A549 (cell line): ENCODE data around the gene INSIG1. TPM values are rescaled to one million over a fixed set of nuclear protein-coding genes. Genes with fewer than 3 reads are reported as not detected.
A peak's percentile ranks its signal among the peaks of the same experiment; 100 is the strongest.

Source experiments
- ATAC-seq, 2 experiments: fragments of 200-7000 bp in 1 of 2; fragments of >200 bp in 1 of 2; cut with Nextera tagmentation in 1 of 2; cut with Tn5 transposase in 1 of 2; 3 replicates each; pipeline versions ENCODE4 v1.8.0 to v1.9.1; 2018 to 2020; ENCODE audit warnings: mild to moderate bottlenecking in 1 of 2, moderate library complexity in 1 of 2
- CTCF ChIA-PET: fragments of 300-600 bp; sonication (Branson Sonifier 250); formaldehyde crosslinking; extraction: SDS; loops from one replicate; lab custom pipeline; 2021; ENCODE audit warnings: antibody characterized with exemption, inconsistent platforms; lab: Yijun Ruan, JAX
- POLR2A ChIA-PET: fragments of 350-600 bp; formaldehyde crosslinking; extraction: SDS; loops from one replicate; lab custom pipeline; 2021; ENCODE audit warnings: antibody characterized with exemption, inconsistent platforms; lab: Yijun Ruan, JAX
- DNase-seq, 2 experiments: peaks; one replicate each; pipeline versions ENCODE4 v3.0.0 to v3.0.0-alpha.2; 2011 to 2016; ENCODE audit warnings: low read depth in 1 of 2, low spot score in 1 of 2
- FAIRE-seq: peaks from 2 replicates; lab custom pipeline; 2011; peaks lifted over from hg19 to GRCh38; lab: Jason Lieb, UNC
- H3K27ac ChIP-seq, 2 experiments: fragments of >200 bp; sonication (Bioruptor Twin); formaldehyde crosslinking; 3 replicates each; pipeline ENCODE4 v1.5.1; 2016 to 2017
- H3K4me1 ChIP-seq: fragments of >200 bp; sonication (Bioruptor Twin); formaldehyde crosslinking; 3 replicates; pipeline ENCODE4 v1.6.1; 2016
- H3K4me2 ChIP-seq: fragments of >200 bp; sonication (Bioruptor Twin); formaldehyde crosslinking; 3 replicates; pipeline ENCODE4 v1.6.1; 2016
- H3K4me3 ChIP-seq: fragments of >200 bp; sonication (Bioruptor Twin); formaldehyde crosslinking; 3 replicates; pipeline ENCODE4 v1.5.1; 2016
- H3K9me3 ChIP-seq: fragments of >200 bp; sonication (Bioruptor Twin); formaldehyde crosslinking; 3 replicates; pipeline ENCODE4 v1.6.1; 2016
- BCL3 ChIP-seq: fragments of >200 bp; sonication (Bioruptor Twin); formaldehyde crosslinking; IDR thresholded peaks from 3 replicates; pipeline ENCODE4 v1.6.1; 2016
- BHLHE40 ChIP-seq: IDR thresholded peaks from 2 replicates; pipeline ENCODE4 v1.6.1; 2012; ENCODE audit warnings: low read depth, low read length, inconsistent platforms
- CBX2 ChIP-seq: fragments of 200-600 bp; sonication (generic); IDR thresholded peaks from 2 replicates; pipeline ENCODE4 v1.6.1; 2016; ENCODE audit warnings: low read depth, mild to moderate bottlenecking, borderline replicate concordance
- CEBPB ChIP-seq, 2 experiments: fragments of >200 bp in 1 of 2; sonication (Bioruptor Twin) in 1 of 2; formaldehyde crosslinking in 1 of 2; IDR thresholded peaks; 2 replicates each; pipeline ENCODE4 v1.6.1; 2012 to 2016
- E2F6 ChIP-seq: IDR thresholded peaks from 2 replicates; pipeline ENCODE4 v1.6.1; 2012; ENCODE audit warnings: low read depth, borderline replicate concordance
- EHMT2 ChIP-seq: fragments of 200-600 bp; sonication (generic); IDR thresholded peaks from 2 replicates; pipeline ENCODE4 v1.6.1; 2016; ENCODE audit warnings: antibody characterized with exemption, low read depth, mild to moderate bottlenecking, moderate library complexity
- EP300 ChIP-seq, 2 experiments: fragments of >200 bp; sonication (Bioruptor Twin); formaldehyde crosslinking; IDR thresholded peaks; 2 replicates in 1 of 2; 3 replicates in 1 of 2; pipeline ENCODE4 v1.6.1; 2016 to 2017
- ESRRA ChIP-seq: fragments of 150-350 bp; IDR thresholded peaks from 2 replicates; pipeline ENCODE4 v1.6.1; 2014; ENCODE audit warnings: mild to moderate bottlenecking, low read length, borderline replicate concordance
- HDAC2 ChIP-seq: fragments of 200-600 bp; sonication (generic); IDR thresholded peaks from 2 replicates; pipeline ENCODE4 v1.6.1; 2016
- HEYL ChIP-seq: fragments of 250-450 bp; sonication (Bioruptor Pico); IDR thresholded peaks from 2 replicates; pipeline ENCODE4 v1.8.0; 2021; ENCODE audit warnings: mild to moderate bottlenecking, moderate library complexity
- JUN ChIP-seq, 2 experiments: fragments of >200 bp; sonication (Bioruptor Twin); formaldehyde crosslinking; IDR thresholded peaks; 2 replicates in 1 of 2; 3 replicates in 1 of 2; pipeline ENCODE4 v1.6.1; 2016 to 2017
- JUNB ChIP-seq: fragments of >200 bp; sonication (Bioruptor Twin); formaldehyde crosslinking; IDR thresholded peaks from 2 replicates; pipeline ENCODE4 v1.6.1; 2016
- MAFK ChIP-seq: fragments of 450-650 bp; IDR thresholded peaks from 2 replicates; pipeline ENCODE4 v1.6.1; 2014; ENCODE audit not compliant: partially characterized antibody
- MAX ChIP-seq: IDR thresholded peaks from 2 replicates; pipeline ENCODE4 v1.6.1; 2012
- NFE2L2 ChIP-seq: fragments of 150-350 bp; conservative IDR thresholded peaks from 2 replicates; pipeline ENCODE4 v1.6.1; 2014; ENCODE audit warnings: low read length
- NPAS2 ChIP-seq: fragments of 250-450 bp; sonication (Bioruptor Pico); IDR thresholded peaks from 2 replicates; pipeline ENCODE4 v1.8.0; 2022; ENCODE audit warnings: mild to moderate bottlenecking, moderate library complexity, borderline replicate concordance
- PBX3 ChIP-seq: IDR thresholded peaks from 2 replicates; pipeline ENCODE4 v1.6.1; 2012
- PHF8 ChIP-seq: fragments of 200-600 bp; sonication (generic); IDR thresholded peaks from 2 replicates; pipeline ENCODE4 v1.6.1; 2016; ENCODE audit warnings: low read depth, mild to moderate bottlenecking, antibody characterized with exemption, moderate library complexity, borderline replicate concordance
- POLR2AphosphoS2 ChIP-seq: conservative IDR thresholded peaks from 2 replicates; pipeline ENCODE4 v1.6.1; 2012; ENCODE audit warnings: low read length, improper control_type of control experiment, inconsistent platforms
- RARB ChIP-seq: fragments of 250-450 bp; sonication (Bioruptor Pico); IDR thresholded peaks from 2 replicates; pipeline ENCODE4 v1.8.0; 2021; ENCODE audit warnings: mild to moderate bottlenecking, moderate library complexity
- RFX5 ChIP-seq: fragments of 450-650 bp; IDR thresholded peaks from 2 replicates; pipeline ENCODE4 v1.7.1; 2014; ENCODE audit warnings: antibody characterized with exemption, mild to moderate bottlenecking, moderate library complexity
- RNF2 ChIP-seq: fragments of 200-600 bp; sonication (generic); IDR thresholded peaks from 2 replicates; pipeline ENCODE4 v1.6.1; 2016; ENCODE audit warnings: low read depth, mild to moderate bottlenecking, antibody characterized with exemption, moderate library complexity, borderline replicate concordance
- SREBF2 ChIP-seq: fragments of 450-650 bp; IDR thresholded peaks from 2 replicates; pipeline ENCODE4 v1.6.1; 2014; ENCODE audit warnings: mild to moderate bottlenecking, moderate library complexity
- TP53 ChIP-seq: fragments of 250-450 bp; sonication (Bioruptor Pico); IDR thresholded peaks from 2 replicates; pipeline ENCODE4 v1.5.0; 2021; ENCODE audit warnings: mild to moderate bottlenecking, moderate library complexity
- USF2 ChIP-seq: fragments of 450-650 bp; IDR thresholded peaks from 2 replicates; pipeline ENCODE4 v1.6.1; 2014; ENCODE audit warnings: antibody characterized with exemption
- ZSCAN20 ChIP-seq: fragments of 250-450 bp; sonication (Bioruptor Pico); IDR thresholded peaks from 2 replicates; pipeline ENCODE4 v1.8.0; 2022; ENCODE audit warnings: mild to moderate bottlenecking, moderate library complexity
- WGBS: methylation state at CpG from one replicate; pipeline ENCODE4 v1.1.6; 2017; ENCODE audit errors: missing lambda C conversion rate; 5-methylcytosine and 5-hydroxymethylcytosine counted together
- polyA plus RNA-seq, 4 experiments: library from polyadenylated mRNA; depleted of rRNA in 3 of 4; stranded (reverse); fragments of >200 nt; fragmentation: RNase III in 1 of 4; extraction: RNeasy Plus Mini Kit Qiagen cat#74134 plus additional on column Dnase treatment in 1 of 4; gene quantifications; 2 replicates in 3 of 4; 3 replicates in 1 of 4; pipeline ENCODE4 v1.2.3, GENCODE V29; 2011 to 2017

The INSIG1 gene
- polyA plus RNA-seq, 2 of the 4 experiments (the other 2 are of a cell fraction) = 19.7 to 33.4 TPM

GRCh38 chr7:155269766-155270585 is 27.7 kb upstream of the INSIG1 start:
- no peaks in the 10 kb centered on the region for H3K9me3 ChIP-seq
- ATAC-seq (peak; percentile 60 to 74; a peak in 5 of 6 replicates), FAIRE-seq (no peak), DNase-seq (peak in 1 of 2 experiments; percentile 61)
- 46% methylated on average over 18 of the region's 20 CpGs for WGBS
- POLR2A ChIA-PET = no interaction called here
- H3K4me1 ChIP-seq = peaks cover 11% of the 10 kb centered on the region; the same call in 1 of the 3 replicates
- TF ChIP-seq EP300 (IDR thresholded peaks at IDR 0.05) = no peak
- no peak for TF ChIP-seq RFX5
- TF ChIP-seq MAFK = peak; percentile 82
- TF ChIP-seq ESRRA = 0 out of 2 replicates have a peak, but pooled peaks have one; percentile 26
- no peak for TF ChIP-seq POLR2AphosphoS2
- TF ChIP-seq BHLHE40 = peak; percentile 64
- peak; percentile 34; the same call in 1 of the 2 replicates for TF ChIP-seq MAX
- TF ChIP-seq NFE2L2 = peak; percentile 49; the same call in 1 of the 2 replicates
- TF ChIP-seq JUNB = no peak
- peak in 1 of 2 experiments; percentile 61; a peak in 2 of 4 replicates for TF ChIP-seq CEBPB (IDR thresholded peaks at IDR 0.05)
- TF ChIP-seq E2F6 = no peak
- no peak for TF ChIP-seq BCL3
- TF ChIP-seq HEYL (CRISPR knock-in tag) = no peak
- no peak for TF ChIP-seq SREBF2
- no peak for TF ChIP-seq HDAC2
- no peak for TF ChIP-seq JUN (IDR thresholded peaks at IDR 0.05)
- TF ChIP-seq CBX2 = no peak
- TF ChIP-seq USF2 = peak; percentile 54; the same call in 1 of the 2 replicates
- H3K27ac ChIP-seq = 0 out of 6 replicates have a peak overlapping the region, but pooled peaks of 1 of the 2 experiments have one; percentile 29
- CTCF ChIA-PET = interaction anchor here (1.2 kb wide), 1 partner anchor 18 kb away, joined by 3 read pairs; no protein-coding TSS in a partner anchor
- no peak overlapping the region for H3K4me3 ChIP-seq
- peak overlapping the region; percentile 37 for H3K4me2 ChIP-seq

- H3K27ac ChIP-seq = no peak overlapping the region
- CTCF ChIA-PET = interaction anchor here (1.6 kb wide), 1 partner anchor 74 kb away, joined by 3 read pairs; no protein-coding TSS in a partner anchor
Observed at GRCh38 chr7:155270861-155271260, 26.8 kb upstream of the INSIG1 start.

More at GRCh38 chr7:155270861-155271260, 26.8 kb upstream of the INSIG1 start:
- no peak for FAIRE-seq
- whole genome bisulfite sequencing = 41% methylated on average over 3 of the region's 3 CpGs
- POLR2A ChIA-PET = no interaction called here
- no peak for TF ChIP-seq RARB (CRISPR knock-in tag)
- TF ChIP-seq EHMT2 = no peak
- no peak for TF ChIP-seq PBX3
- no peak for TF ChIP-seq NPAS2
- no peak for TF ChIP-seq E2F6
- TF ChIP-seq ESRRA = no peak
- no peak for TF ChIP-seq ZSCAN20 (CRISPR knock-in tag)
- no peak for TF ChIP-seq RNF2
- no peak for TF ChIP-seq CBX2
- TF ChIP-seq PHF8 = no peak
- no peak for TF ChIP-seq TP53 (CRISPR knock-in tag)
- no peak for ATAC-seq
- no peak for DNase-seq
- no peak overlapping the region; the same call in 2 of the 3 replicates for H3K4me2 ChIP-seq
- H3K9me3 ChIP-seq = no peaks in the 10 kb centered on the region
- H3K4me1 ChIP-seq = peaks cover 11% of the 10 kb centered on the region; the same call in 1 of the 3 replicates
- no peak overlapping the region for H3K4me3 ChIP-seq
